ENCODE measurements around the gene ITPR2.
"Not testable (repeated sequence)": the region's sequence is repeated elsewhere in the genome, so short reads cannot be mapped to it uniquely, and the experiment has no call there.

ITPR2 gene

GRCh38 chr12:26617513-26617912 lies 215.5 kb downstream of the ITPR2 start:
- DNase-seq, result no peak

- peak; percentile 5 to 6 for DNase-seq
Observed at GRCh38 chr12:26614011-26614616, 218.9 kb downstream of the ITPR2 start.

GRCh38 chr12:26612203-26612602 lies 220.8 kb downstream of the ITPR2 start:
- no peak for DNase-seq

- no peak for DNase-seq
Observed at GRCh38 chr12:26611598-26611997, 221.4 kb downstream of the ITPR2 start.

- DNase-seq, result no peak
Observed at GRCh38 chr12:26610774-26611173, 222.2 kb downstream of the ITPR2 start.

GRCh38 chr12:26609986-26610385 lies 223.0 kb downstream of the ITPR2 start:
- DNase-seq, result no peak

GRCh38 chr12:26608706-26609105 lies 224.3 kb downstream of the ITPR2 start:
- no peak for DNase-seq

GRCh38 chr12:26608273-26608672 lies 224.7 kb downstream of the ITPR2 start:
- no peak for DNase-seq

GRCh38 chr12:26606911-26607310 lies 226.1 kb downstream of the ITPR2 start:
- no peak for DNase-seq

GRCh38 chr12:26604813-26605212 lies 228.2 kb downstream of the ITPR2 start:
- DNase-seq, result not testable (repeated sequence)

- no peak for DNase-seq
Observed at GRCh38 chr12:26599096-26599695, 233.8 kb downstream of the ITPR2 start.

- DNase-seq, result no peak
Observed at GRCh38 chr12:26595806-26596205, 237.2 kb downstream of the ITPR2 start.

GRCh38 chr12:26580619-26581018 lies 252.4 kb downstream of the ITPR2 start:
- DNase-seq, result no peak

- no peak for DNase-seq
Observed at GRCh38 chr12:26576266-26576665, 256.7 kb downstream of the ITPR2 start.

GRCh38 chr12:26573225-26573909 lies 259.6 kb downstream of the ITPR2 start:
- peak in 1 of 2 donors; percentile 4 for DNase-seq

GRCh38 chr12:26572137-26572536 lies 260.9 kb downstream of the ITPR2 start:
- DNase-seq, result no peak

GRCh38 chr12:26571560-26571959 lies 261.4 kb downstream of the ITPR2 start:
- DNase-seq, result no peak

- DNase-seq, result no peak
Observed at GRCh38 chr12:26567126-26567525, 265.9 kb downstream of the ITPR2 start.

GRCh38 chr12:26566675-26567074 lies 266.3 kb downstream of the ITPR2 start:
- DNase-seq, result no peak

GRCh38 chr12:26566186-26566585 lies 266.8 kb downstream of the ITPR2 start:
- DNase-seq, result no peak

GRCh38 chr12:26564391-26564790 lies 268.6 kb downstream of the ITPR2 start:
- no peak for DNase-seq

GRCh38 chr12:26563552-26563951 lies 269.4 kb downstream of the ITPR2 start:
- DNase-seq, result no peak

GRCh38 chr12:26557326-26557725 lies 275.7 kb downstream of the ITPR2 start:
- no peak for DNase-seq

GRCh38 chr12:26556916-26557315 lies 276.1 kb downstream of the ITPR2 start:
- DNase-seq, result peak in 1 of 2 donors; percentile 2
